Epithelial cell of prostate (primary cell): ENCODE data around the gene DDX42.
"Not testable (repeated sequence)": the region's sequence is repeated elsewhere in the genome, so short reads cannot be mapped to it uniquely, and the experiment has no call there.

Source experiments
- DNase-seq: peaks from one replicate; pipeline ENCODE4 v3.0.0-alpha.2; 2011; ENCODE audit warnings: low read depth, low spot score
- H3K27ac ChIP-seq: fragments of 450-650 bp; 2 replicates; pipeline ENCODE4 v1.5.1; 2017; ENCODE audit warnings: mild to moderate bottlenecking

DDX42 gene

DNA sequence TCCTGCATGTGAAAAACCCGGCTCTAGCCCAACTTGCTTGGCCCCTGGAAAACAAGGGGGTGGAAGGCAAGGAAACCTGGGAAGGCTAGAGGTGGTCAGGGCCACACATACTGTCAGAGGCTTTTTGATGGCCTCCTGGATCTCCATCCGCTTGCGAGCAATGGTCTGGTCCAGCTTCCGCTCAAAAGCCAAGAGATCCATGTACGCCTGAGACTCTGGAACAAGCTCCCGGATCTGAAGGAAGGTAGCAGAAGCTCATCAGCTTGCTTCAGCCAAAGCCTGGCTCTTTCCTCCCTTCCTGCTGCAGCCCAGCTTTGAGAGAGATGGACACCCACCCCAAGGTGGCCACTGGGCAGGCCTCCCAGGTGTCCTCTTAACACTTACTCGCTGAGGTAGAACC, 62.8 kb downstream of the DDX42 start:
- no peak overlapping the region for H3K27ac ChIP-seq
- no peak for DNase-seq

DNA sequence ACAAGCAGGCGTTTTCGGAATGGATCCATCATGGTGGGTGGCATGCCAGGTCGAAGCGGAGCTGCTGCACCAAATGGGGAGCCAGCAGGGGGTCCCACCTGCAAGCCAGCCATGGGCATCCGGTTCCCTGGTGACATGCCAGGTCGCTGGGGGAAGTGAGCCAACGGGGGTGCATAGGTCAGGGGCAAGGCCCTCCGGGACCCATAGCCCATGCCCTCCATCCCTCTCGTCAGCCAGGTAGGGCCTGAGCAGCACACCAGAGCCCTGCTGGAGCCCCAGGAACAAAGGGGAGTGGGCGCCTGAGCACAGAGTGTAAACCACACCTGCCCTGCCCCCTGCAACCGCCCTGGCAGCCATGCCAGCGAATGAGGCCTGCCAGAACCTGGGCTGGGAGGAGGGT, 63.5 kb downstream of the DDX42 start:
- H3K27ac ChIP-seq, result no peak overlapping the region

DNA sequence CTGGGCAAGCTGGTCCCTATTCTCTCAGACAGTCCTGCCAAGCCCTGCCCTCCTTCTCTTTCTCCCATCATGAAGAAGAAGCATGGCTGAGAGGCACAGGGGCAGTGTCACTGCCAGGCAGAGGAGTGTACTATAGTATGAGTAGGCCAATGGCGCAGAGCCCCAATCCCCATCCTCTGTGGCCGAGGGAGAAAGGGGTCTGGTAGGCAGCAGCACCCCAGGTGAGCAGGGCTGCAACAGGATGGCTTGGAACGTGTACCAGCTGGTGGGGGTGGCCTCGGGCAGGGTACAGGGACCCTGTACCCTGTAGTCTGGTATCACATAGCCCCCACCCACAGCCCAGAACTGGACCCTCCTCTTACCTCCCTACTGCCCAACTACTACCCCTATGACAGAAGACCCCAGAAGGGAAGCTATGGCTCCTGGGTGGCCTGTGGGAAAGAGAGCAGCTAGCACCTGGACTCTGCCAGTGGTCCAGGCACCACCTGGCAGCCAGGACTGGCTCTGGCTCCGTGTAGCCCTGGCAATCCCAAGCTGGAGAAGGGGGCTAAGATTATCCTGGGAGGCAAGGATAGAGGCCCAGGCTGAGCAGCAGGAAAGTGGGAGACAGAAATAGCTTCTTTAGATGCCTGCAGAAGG, 64.1 kb downstream of the DDX42 start:
- peak overlapping the region; percentile 65 for H3K27ac ChIP-seq

More for the DNA sequence above, 63.5 kb downstream of the DDX42 start:
- no peak for DNase-seq

DNA sequence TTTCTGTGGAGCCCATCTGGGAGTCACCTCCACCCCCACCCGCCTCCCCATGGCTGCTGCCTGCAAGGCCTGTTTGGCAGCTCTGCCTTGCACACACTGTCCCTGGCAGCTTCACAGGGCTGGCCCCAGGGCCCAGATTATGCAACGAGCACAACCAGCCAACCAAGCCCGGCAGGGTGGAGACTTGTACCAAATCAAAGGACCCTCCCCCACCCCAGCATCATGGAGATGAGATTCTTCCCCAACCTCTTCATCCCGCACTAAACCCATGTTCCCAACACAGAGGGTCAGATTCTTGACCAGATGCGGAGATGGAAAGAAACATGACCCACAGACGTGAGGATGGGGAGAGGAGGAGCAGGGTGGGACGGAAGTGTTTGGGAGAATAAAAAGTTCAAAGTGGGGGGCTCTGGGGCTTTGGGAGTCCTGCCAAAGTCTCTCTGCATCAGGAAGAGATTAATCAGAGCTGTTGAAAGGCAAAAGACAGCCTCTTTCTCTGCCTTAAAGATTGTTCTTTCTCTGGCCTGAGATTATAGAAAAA, 64.7 kb downstream of the DDX42 start:
- peak; percentile 73 for DNase-seq
- peak overlapping the region; percentile 65 for H3K27ac ChIP-seq

More for the DNA sequence above, 64.1 kb downstream of the DDX42 start:
- no peak for DNase-seq

DNA sequence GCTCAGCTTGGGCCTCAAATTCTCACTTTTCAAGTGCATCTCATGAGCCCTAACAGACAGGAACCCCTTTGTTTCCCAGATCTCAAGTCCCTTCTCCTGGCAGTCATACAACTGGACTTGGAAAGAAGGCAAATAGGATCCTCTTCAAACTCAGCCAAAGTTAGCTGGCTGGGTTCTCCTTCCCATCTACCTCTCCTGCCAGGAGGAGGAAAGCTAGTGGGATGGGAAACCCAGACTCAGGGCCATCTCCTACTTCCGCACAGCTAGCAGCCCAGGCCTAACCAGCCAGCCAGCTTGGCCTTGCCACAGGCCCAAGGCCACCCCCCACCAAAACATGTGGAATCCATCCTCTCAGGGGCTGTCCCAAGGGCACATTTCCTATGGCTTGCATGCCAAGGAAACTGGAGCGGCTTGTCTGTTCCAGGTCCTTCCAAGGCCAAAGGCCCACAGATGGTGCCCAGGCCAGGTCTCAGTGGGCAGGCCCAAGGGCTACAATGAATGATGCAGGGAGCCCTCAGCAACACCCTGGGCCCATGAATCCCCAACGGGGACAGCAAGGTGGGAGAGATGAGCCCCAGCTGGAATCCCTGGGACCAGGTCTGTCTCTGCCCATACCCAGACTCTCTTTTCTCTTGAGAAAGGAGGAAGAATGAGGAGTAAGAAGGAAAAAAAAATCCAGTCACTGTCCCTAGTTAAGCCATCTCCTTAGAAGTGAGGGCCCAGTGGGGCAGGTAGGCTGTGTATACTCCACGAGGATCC, 66.8 kb downstream of the DDX42 start:
- DNase-seq, result no peak
- peak overlapping the region; percentile 85 for H3K27ac ChIP-seq

DNA sequence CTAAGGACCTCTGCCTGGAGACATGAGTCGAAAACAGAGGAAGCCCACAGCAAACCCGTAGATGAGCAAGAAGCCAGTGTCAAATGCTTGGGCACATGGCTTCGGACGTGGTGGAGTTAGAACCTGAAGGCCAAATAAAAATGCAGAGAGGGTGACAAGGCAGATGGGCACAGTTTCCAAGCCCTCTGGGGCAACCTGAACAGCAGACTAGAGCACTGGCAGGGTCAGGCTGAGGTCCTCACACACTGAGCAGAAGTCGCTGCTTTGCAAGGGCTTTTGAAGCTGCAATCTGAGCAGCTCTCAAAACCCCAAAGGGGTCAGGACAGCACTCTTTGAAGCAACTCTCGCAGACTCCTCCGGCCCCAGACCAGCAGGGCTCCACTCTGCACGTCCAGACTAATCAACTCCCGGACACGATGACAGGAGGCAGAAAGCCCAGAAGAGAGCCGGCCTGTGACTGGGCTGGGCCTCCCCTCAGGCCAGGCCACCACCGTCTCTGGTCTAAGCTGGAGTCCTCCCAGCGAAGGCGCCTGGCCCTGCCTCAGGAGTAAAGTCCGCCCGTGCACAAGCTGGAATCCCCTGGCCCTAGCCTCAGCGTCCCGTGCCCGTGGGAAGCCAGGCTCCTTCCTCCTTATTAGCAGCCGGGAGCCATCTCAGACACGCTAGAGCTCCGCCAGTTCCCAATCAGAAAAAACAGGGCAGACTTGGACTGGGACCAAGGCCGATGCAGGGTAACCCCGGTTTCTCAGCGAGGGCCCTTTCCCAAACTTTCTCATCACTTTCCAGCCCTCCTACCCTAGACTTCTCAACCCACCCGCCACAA, 67.6 kb downstream of the DDX42 start:
- peak overlapping the region; percentile 85 for H3K27ac ChIP-seq
- no peak for DNase-seq

DNA sequence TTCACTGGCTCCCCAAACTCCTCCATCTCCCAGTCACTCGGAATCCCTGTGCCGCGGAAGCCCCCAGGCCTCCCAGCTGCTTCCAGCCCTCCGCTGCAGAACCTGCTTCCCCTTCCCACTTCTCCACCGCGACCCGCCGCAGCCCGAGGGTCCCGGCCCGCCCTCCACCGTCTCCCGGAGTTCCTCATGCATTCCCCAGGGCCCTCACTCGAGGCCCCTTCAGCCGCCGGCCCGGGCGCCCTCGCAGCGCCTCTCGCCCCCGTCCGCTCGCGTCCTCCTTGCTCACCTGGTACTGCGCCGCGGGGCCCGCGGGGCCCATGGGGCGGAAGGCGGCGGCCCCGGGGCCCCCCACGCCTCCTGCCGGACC, 68.2 kb downstream of the DDX42 start:
- DNase-seq, result no peak
- H3K27ac ChIP-seq, result peak overlapping the region; percentile 85

DNA sequence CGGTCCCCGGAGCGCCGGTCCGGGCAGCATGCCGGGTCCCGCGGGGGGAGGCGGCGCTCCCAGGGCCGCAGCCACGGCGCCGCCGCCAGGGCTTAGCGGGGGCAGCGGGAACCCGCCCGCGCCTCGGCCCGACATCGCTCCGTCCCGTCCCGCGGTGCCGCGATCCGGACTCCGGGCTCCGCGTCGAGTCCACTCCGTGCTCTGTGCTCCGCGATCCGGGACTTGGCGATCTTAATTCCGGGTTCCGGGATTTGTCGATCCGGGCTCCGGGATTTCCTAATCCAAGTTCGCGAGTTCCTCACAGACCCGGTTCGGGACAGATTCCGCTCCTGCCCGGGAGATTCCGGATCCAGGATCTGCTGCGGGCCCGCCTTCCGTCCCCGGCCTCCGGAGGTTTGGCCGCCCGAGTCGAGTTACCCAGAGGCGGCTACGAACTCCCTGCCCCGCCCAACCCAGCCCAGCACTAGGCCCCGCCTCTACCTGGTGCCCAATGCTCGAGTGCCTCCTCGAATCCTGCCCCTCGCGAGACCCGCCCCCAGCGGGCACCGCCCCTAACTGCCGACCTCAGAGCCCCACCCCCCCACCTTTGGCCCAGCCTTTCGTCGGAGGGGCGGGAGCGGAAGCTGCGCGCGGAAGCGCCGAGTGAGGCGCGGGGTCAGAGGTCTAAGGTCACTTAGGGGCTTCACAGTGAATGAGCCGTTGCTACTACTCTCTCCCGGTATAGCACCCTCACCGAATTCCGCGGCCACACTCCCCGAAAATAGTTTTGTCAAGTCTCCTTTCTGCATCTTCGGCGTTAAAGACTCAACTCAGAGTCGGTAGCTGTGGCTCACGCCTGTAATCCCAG, 68.8 kb downstream of the DDX42 start, which contains the start of gene SMARCD2:
TSS of gene SMARCD2 (minus strand) at position 146 of the 847 bp plus-strand sequence. CDS start at position 135, 11 bp downstream.
- DNase-seq, result peak; percentile 96
- peak within 1 kb of the TSS; percentile 85 for H3K27ac ChIP-seq

DNA sequence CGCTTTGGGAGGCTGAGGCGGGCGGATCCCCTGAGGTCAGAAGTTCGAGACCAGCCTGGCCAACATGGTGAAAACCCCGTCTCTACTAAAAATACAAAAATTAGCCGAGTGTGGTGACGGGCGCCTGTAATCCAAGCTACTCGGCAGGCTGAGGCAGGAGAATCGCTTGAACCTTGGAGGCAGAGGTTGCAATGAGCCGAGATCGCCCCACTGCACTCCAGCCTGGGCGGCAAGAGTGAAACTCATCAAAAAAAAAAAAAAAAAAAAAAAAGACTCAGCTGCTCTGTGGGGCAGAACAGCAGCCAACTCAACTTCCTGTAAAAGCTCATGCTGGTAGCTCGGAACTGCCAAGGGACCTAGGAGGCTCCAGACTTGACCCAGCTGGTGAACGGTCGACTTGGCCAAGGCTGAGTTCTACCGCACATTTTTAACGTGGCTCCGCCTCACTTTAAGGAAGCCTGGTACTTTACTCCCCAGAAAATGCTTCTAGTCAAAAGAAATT, 69.5 kb downstream of the DDX42 start:
- not testable (repeated sequence) for DNase-seq
- peak overlapping the region; percentile 85 for H3K27ac ChIP-seq

DNA sequence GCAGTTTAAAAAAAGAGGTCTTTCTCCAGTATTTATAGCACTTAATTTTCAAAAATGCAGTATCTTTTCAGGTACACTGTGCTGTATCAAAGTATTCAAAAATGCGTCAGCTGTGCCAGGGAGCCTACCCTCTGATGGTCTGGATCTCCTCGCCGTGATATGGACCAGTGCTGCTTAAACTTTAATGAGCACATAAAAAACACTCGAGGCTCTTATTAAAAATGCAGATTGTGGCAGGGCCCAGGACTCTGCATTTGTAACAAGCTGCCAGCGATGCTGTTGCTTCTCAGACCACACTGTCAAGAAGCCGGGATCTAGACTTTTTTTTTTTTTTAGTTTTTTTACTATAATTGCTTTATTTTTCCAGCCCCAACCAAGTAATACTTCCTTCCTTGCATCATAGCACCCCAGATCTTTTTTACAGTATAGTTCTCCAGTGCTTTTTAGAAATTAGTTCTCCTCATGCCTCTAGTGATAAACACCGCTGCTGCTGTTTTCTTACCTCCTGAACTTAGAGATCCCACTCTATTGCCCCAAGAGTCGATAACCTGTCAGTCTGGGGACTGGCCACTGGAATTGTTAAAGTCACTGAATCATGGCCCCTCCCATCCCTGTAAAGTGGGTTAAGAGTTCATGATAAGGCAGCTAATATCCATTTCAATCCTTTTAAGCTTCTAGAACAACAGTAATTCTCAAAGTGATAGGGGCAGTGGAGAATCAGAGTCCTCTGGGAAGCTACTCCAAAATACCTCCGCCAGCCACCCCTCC, 70.1 kb downstream of the DDX42 start:
- H3K27ac ChIP-seq, result no peak overlapping the region
- no peak for DNase-seq

DNA sequence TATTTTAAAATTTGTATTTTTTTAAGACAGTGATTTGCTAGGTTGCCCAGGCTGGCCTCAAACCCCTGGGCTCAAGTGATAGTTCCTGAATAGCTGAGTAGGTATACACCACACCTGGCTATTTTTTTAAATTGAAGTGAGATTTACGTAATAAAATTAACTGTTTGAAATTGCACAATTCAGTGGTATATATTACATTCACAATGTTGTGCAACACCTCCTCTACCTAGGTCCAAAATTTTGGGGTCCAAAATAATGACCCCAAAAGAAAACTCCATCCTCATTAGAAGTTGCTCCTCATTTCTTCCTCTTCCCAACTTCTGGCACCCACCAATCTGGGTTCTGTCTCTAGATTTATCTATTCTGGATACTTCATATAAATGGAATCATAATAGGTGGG, 71.5 kb downstream of the DDX42 start:
- no peak for DNase-seq
- no peak overlapping the region for H3K27ac ChIP-seq

DNA sequence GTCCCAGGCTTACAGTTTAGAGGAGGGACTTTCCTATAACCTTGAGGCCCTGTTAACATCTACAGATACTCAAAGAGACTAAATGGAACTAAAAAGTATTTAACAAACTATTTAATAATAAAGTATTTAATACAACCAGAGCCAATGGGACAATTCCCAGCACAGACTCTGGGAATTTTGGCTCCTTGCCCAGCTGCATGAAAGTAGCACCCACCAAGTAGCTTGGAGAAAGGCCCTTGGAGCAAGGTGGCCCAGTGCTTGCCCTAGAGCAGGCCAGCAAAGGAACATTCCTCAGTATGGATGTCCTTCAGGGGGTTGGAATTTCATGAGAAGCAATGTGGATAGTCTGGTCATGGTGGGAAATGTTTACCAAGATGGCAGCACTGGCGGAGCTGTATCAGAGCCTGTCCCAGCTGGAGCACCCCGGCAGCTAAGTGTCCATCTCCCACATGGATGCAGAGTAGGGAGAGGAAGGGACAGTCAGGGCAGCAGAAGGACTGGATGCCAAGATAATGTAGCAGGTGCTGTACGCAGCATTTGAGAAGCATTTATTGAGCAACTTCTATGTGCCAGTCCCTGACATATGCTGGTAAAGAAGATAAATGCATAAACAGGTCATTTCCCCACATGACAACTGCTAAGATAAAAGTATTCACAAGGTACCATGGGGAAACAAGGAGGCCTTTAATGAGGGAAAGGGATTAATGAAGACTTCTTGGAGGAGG, 73.7 kb downstream of the DDX42 start:
- no peak overlapping the region for H3K27ac ChIP-seq
- DNase-seq, result no peak

DNA sequence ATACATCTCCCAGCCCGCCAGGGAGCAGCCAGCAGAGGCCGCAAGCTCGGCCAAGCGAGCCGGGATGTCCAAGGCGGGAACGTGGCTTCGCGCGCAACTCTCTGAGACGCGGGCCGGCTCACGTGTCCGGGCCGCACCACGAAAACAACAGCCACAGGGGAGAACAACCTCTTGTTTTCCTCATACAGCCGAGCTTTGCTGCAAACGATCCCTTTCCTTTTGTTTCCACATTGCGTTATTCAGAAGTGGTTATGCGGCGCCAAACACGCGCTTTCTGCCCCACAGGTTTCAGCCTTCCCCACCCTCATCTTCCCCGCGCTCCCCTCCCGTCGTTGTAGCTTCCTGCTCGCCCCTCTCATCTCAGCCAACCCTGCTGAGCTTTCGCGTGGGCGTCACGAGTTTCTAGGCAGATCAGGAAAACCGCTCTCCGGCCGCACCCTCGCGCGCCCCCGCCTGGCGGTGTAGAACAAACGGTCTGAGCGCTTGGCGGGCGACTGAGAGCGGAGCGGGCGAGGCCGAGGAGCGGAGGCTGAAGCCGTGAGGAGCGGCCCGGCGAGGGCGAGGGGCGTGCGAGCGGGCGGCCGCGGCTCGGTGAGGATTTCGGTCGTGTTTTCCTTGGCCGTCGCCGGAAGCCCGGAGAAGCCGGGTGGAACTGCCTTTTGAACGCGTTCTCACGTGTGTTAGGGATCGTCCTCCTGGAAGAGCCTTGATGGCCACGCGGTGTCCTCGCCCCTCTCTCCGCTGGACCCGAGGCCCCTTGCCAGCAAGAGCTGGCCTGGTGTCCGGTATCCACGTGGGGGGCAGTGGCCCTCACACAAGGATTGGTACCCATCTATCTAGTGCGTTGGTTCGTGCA, 75.1 kb downstream of the DDX42 start:
- peak; percentile 54 for DNase-seq
- no peak overlapping the region for H3K27ac ChIP-seq

DNA sequence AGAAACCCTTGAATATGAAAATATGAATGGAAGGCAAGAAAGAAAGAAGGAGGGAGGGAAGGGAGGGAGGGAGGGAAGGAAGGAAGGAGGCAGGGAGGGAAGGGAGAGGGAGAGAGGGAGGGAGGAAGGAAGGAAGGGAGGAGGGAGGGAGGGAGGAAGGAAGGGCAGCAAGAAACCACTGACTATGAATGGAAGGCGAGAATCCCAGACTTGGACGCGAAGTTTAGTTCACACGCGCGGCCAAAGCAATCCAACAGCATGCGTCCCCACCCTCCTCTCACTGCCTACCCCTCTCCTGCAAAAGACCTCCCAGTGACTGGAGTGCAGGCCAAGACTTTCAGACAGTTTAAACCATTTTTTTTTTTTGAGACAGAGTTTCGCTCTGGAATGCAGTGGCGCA, 76.4 kb downstream of the DDX42 start:
- no peak overlapping the region for H3K27ac ChIP-seq
- DNase-seq, result no peak

DNA sequence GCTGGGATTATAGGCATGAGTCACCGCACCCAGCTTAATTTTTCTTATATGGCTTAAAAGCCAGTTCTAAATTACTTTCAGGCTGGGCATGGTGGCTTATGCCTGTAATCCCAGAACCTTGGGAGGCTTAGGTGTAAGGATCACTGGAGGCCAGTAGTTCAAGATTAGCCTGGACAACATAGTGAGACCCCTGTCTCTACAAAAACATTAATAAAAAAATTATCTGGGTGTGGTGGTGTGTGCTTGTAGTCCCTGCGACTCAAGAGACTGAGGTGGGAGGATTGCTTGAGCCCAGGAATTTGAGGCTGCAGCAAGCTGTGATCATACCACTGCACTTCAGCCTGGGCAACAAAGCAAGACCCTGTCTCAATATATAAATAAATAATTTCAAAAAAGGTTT, 79.3 kb downstream of the DDX42 start:
- H3K27ac ChIP-seq, result no peak overlapping the region
- no peak for DNase-seq

DNA sequence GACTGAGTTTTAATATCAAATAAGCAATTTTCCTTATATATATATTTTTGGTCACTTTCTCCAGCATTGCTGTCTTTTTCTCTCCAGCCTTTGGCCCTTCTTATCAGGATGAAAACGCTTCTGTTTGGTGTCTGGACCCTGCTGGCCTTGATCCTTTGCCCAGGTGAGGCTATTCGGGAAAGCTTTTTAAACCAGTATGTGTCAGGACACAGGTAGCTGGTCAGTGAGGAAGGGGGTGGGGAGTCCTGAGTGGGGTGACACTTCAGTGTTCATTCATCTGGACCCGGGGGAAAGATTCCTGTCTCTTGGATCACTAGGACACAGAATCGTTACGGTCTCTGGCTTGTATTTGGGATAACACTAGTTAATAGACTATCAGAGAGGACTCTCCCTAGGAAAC, 80.7 kb downstream of the DDX42 start:
- no peak overlapping the region for H3K27ac ChIP-seq
- no peak for DNase-seq

DNA sequence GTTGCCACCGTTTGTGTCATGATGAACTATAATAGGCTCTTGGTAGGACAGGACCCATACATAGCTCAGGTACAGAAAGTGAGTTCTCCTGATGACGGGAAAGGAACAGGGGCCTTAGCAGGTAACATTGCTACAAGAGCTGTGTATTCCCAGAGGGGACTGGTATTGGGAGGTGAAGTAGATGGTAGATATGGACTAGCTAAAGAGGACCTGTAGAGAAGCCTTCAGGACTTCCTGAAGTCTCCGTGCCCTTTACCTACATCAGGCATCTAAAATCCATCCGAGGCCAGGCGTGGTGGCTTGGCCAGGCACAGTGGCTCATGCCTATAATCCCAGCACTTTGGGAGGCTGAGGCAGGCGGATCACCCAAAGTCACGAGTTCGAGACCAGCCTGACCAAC, 81.2 kb downstream of the DDX42 start:
- no peak overlapping the region for H3K27ac ChIP-seq
- no peak for DNase-seq
